Activated T-helper 17 cell treated with anti-CD3 and anti-CD28 coated beads, Interleukin-2, amount 50 U/mL, for 72 hours (primary cell): Measurements from ENCODE around the gene PADI2. TPM values are rescaled to one million over a fixed set of nuclear protein-coding genes. Genes with fewer than 3 reads are reported as not detected.
A peak's percentile ranks its signal among the peaks of the same experiment; 100 is the strongest.

Experiments
- ATAC-seq: fragments of 150-1000 bp; cut with Tn5 transposase; replicated peaks from 2 replicates; pipeline ENCODE4 v1.10.0; 2021; ENCODE audit warnings: mild to moderate bottlenecking, moderate library complexity
- H3K27ac Mint-ChIP-seq: one replicate; pipeline ENCODE4 v1.8.0; 2022; ENCODE audit warnings: mixed read lengths
- H3K27me3 Mint-ChIP-seq: one replicate; pipeline ENCODE4 v1.8.0; 2022; ENCODE audit warnings: mixed read lengths
- H3K36me3 Mint-ChIP-seq: one replicate; pipeline ENCODE4 v1.8.0; 2022; ENCODE audit warnings: low read depth, mild to moderate bottlenecking, mixed read lengths
- H3K4me1 Mint-ChIP-seq: one replicate; pipeline ENCODE4 v1.8.0; 2022; ENCODE audit warnings: mixed read lengths
- H3K4me3 Mint-ChIP-seq: one replicate; pipeline ENCODE4 v1.8.0; 2022; ENCODE audit warnings: mild to moderate bottlenecking, mixed read lengths
- H3K9me3 Mint-ChIP-seq: one replicate; pipeline ENCODE4 v1.8.0; 2022; ENCODE audit warnings: mixed read lengths
- total RNA-seq, 2 donors: library from RNA; stranded (reverse); gene quantifications; one replicate each; pipeline ENCODE4 v1.2.3, GENCODE V29; 2022

Gene PADI2
- total RNA-seq, 2 donors from 2014 or later = 0.13 to 0.26 TPM

- H3K36me3 Mint-ChIP-seq = peaks cover 93% of the 10 kb centered on the region
- no peaks in the 10 kb centered on the region for H3K4me1 Mint-ChIP-seq
- no peak overlapping the region for H3K27ac Mint-ChIP-seq
- no peak overlapping the region for H3K4me3 Mint-ChIP-seq
- no peak for ATAC-seq
- no peaks in the 10 kb centered on the region for H3K9me3 Mint-ChIP-seq
- no peaks in the 10 kb centered on the region for H3K27me3 Mint-ChIP-seq
These were observed 91.4 kb downstream of the PADI2 start for GRCh38 chr1:17027900-17028299.

GRCh38 chr1:17027403-17027802, 91.8 kb downstream of the PADI2 start:
- Mint-ChIP-seq H3K36me3 (peaks cover 93% of the 10 kb centered on the region), H3K27me3 (no peaks in the 10 kb centered on the region), H3K4me3 (no peak overlapping the region), H3K27ac (no peak overlapping the region), H3K9me3 (no peaks in the 10 kb centered on the region), H3K4me1 (no peaks in the 10 kb centered on the region)
- ATAC-seq = no peak

GRCh38 chr1:17024721-17025120, 94.5 kb downstream of the PADI2 start:
- ATAC-seq = no peak
- Mint-ChIP-seq H3K27me3 (no peaks in the 10 kb centered on the region), H3K4me3 (no peak overlapping the region), H3K9me3 (no peaks in the 10 kb centered on the region), H3K27ac (no peak overlapping the region), H3K36me3 (peaks cover 96% of the 10 kb centered on the region), H3K4me1 (no peaks in the 10 kb centered on the region)

DNA sequence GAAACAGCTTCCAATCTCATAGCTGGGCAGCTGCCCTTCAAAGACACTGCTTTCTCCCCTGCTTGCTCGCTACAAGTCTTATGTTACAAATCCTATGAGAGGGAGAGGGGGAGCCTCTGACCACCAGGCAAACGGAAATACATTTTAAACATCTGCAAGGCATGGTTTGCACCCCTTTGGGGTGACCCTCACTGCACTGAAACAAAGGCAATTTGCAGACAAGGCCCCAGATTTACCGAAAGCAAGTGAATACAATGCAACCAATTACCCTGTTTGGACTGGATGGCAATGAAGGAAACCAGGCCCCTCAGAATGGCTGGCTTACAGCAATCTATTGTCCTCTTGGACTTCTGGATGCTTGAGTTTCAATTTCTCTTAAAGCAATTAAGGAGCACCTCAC, 95.7 kb downstream of the PADI2 start:
- Mint-ChIP-seq H3K4me1 (peaks cover 8% of the 10 kb centered on the region), H3K27me3 (no peaks in the 10 kb centered on the region), H3K4me3 (no peak overlapping the region), H3K27ac (peak overlapping the region; percentile 65), H3K36me3 (peaks cover 96% of the 10 kb centered on the region), H3K9me3 (no peaks in the 10 kb centered on the region)
- no peak for ATAC-seq

DNA sequence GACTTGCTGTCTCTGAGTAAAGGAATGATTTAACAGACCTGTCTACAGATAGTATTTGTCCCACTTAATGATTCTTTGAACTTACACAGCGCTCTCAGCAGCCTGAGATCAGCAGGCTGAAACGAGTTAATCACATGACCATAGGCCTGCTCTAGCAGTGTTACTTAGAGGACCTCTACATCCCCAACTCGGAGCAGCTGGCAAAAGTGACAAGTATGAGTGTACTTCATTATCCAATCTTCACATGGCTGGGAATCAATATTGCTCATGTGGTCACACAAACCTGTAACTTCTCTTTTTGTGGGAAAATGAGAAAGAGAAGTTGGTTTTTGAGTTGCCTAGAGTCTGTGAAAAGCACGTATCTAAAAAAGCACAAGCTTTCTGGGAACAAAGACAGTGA, 96.1 kb downstream of the PADI2 start:
- no peak for ATAC-seq
- H3K27me3 Mint-ChIP-seq = no peaks in the 10 kb centered on the region
- H3K9me3 Mint-ChIP-seq = no peaks in the 10 kb centered on the region
- H3K27ac Mint-ChIP-seq = peak overlapping the region; percentile 65
- H3K4me3 Mint-ChIP-seq = no peak overlapping the region
- peaks cover 96% of the 10 kb centered on the region for H3K36me3 Mint-ChIP-seq
- peaks cover 8% of the 10 kb centered on the region for H3K4me1 Mint-ChIP-seq

- peak overlapping the region; percentile 55 for H3K27ac Mint-ChIP-seq
- H3K9me3 Mint-ChIP-seq = no peaks in the 10 kb centered on the region
- peaks cover 91% of the 10 kb centered on the region for H3K36me3 Mint-ChIP-seq
- no peak overlapping the region for H3K4me3 Mint-ChIP-seq
- peaks cover 8% of the 10 kb centered on the region for H3K4me1 Mint-ChIP-seq
- no peaks in the 10 kb centered on the region for H3K27me3 Mint-ChIP-seq
- ATAC-seq = no peak
These were observed 97.4 kb downstream of the PADI2 start for GRCh38 chr1:17021896-17022295.

DNA sequence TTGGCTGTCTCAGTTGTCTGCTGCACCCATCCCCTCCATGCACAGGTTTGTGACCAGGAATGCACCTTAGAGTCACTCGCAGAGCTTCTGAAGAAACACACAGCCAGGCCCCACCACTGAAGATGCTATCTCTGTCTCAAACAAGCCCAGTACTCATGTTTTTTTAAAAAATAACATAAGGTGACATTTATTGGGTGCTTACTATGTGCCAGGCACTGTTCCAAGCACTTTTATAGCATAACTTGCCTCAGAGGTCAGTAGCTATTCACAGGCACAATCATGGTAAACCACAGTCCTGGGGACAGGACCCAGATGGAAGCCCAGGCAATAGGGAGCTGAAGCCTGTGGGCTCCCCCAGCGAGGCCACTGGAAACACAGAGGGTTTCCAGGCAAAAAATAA, 98.7 kb downstream of the PADI2 start:
- Mint-ChIP-seq H3K27ac (peak overlapping the region; percentile 34), H3K27me3 (no peaks in the 10 kb centered on the region), H3K4me1 (peaks cover 8% of the 10 kb centered on the region), H3K4me3 (no peak overlapping the region), H3K9me3 (no peaks in the 10 kb centered on the region), H3K36me3 (peaks cover 86% of the 10 kb centered on the region)
- no peak for ATAC-seq

DNA sequence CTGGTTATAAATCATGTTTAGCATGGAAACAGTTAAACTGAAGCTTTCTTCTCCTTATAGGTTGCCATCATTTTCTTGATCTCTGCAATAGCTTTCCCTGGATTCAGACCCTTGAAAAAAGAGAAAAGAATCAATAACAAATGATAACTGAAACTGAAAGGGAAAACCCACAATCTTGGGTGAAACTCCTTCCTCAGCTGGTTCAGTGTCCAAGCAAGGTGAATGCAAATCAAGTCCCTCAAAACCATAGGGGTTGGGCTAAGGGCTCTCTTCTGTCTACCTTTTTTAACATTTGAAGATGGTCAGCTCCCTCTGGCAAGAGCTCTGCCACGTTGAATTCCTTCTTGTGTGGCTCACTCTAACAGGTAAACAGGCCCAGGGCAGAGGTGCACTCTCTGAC, 100.4 kb downstream of the PADI2 start:
- ATAC-seq = no peak
- no peak overlapping the region for H3K4me3 Mint-ChIP-seq
- no peaks in the 10 kb centered on the region for H3K27me3 Mint-ChIP-seq
- no peaks in the 10 kb centered on the region for H3K9me3 Mint-ChIP-seq
- H3K4me1 Mint-ChIP-seq = peaks cover 8% of the 10 kb centered on the region
- H3K36me3 Mint-ChIP-seq = peaks cover 72% of the 10 kb centered on the region
- H3K27ac Mint-ChIP-seq = peak overlapping the region; percentile 86

DNA sequence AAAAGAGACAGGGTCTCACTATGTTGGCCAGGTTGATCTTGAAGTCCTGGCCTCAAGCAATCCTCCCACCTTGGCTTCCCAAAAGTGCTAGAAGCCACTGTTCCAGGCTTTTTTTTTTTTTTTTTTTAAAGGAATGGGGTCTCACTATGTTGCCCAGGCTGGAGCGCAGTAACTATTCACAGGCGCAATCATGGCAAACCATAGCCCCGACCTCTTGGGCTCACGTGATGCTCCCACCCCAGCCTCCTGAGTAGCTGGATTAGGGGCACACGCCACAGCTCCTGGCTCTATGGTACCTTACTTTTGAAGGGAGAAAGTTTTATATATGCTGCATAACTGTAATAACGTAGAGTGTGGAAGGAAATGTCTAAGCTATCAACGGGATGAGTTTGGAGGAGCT, 101.8 kb downstream of the PADI2 start:
- Mint-ChIP-seq H3K4me3 (no peak overlapping the region), H3K36me3 (peaks cover 58% of the 10 kb centered on the region), H3K9me3 (no peaks in the 10 kb centered on the region), H3K27me3 (no peaks in the 10 kb centered on the region), H3K27ac (no peak overlapping the region), H3K4me1 (peaks cover 8% of the 10 kb centered on the region)
- ATAC-seq = no peak

Other genes with a start within 250 kb of the PADI2 start
- 1,000 to 10,000 TPM; 1,202 to 2,371 TPM for gene RNU1-2, start 223.5 kb downstream of the PADI2 start, total RNA-seq
- 10 to 100 TPM; 21.2 to 24.5 TPM for gene CROCC, start 197.5 kb downstream of the PADI2 start, total RNA-seq
- not detected for gene MFAP2, start 138.8 kb downstream of the PADI2 start, total RNA-seq
- gene ATP13A2, start 107.5 kb downstream of the PADI2 start, total RNA-seq = 10 to 100 TPM; 24.2 to 51.7 TPM
- 100 to 1,000 TPM in 1 of 2 donors, 10 to 100 TPM in 1; 82.9 to 137 TPM for gene SDHB, start 65.4 kb downstream of the PADI2 start, total RNA-seq
- gene PADI1, start 85.7 kb upstream of the PADI2 start, total RNA-seq = not detected
- not detected for gene PADI3, start 129.6 kb upstream of the PADI2 start, total RNA-seq
- under 1 TPM in 1 of 2 donors, not detected in 1; 0.19 TPM for gene PADI4, start 188.7 kb upstream of the PADI2 start, total RNA-seq